Gastroesophageal sphincter (tissue), 3 donors: ENCODE data around the gene NT5C3B.

ENCODE experiments used
- CTCF ChIP-seq, 4 experiments: fragments of 200-600 bp in 2 of 4; fragments of 450-650 bp in 2 of 4; sonication (generic) in 1 of 4; IDR thresholded peaks; one replicate each; pipeline ENCODE4 v1.5.1; 2017 to 2019; ENCODE audit warnings: antibody characterized with exemption in 4 of 4, mild to moderate bottlenecking in 2 of 4, moderate library complexity in 2 of 4
- EP300 ChIP-seq: sonication (generic); formaldehyde crosslinking; IDR thresholded peaks from one replicate; pipeline ENCODE4 v1.6.1; 2017; ENCODE audit warnings: antibody characterized with exemption, mild to moderate bottlenecking
- POLR2A ChIP-seq, 2 donors: fragments of 450-650 bp; IDR thresholded peaks; one replicate each; pipeline ENCODE4 v1.6.1; 2017; ENCODE audit warnings: antibody characterized with exemption in 2 of 2, mild to moderate bottlenecking in 2 of 2, moderate library complexity in 1 of 2

- TF ChIP-seq POLR2A (IDR thresholded peaks at IDR 0.05) (no peak), CTCF (IDR thresholded peaks at IDR 0.05) (no peak), EP300 (no peak)
These were observed 41.5 kb downstream of the NT5C3B start for GRCh38 chr17:41794540-41794975.
